ENCODE measurements around the gene EXOC6. TPM values are rescaled to one million over a fixed set of nuclear protein-coding genes. Genes with fewer than 3 reads are reported as not detected.

The EXOC6 gene
- total RNA-seq, 1 donor from 2014 or later = 19.6 TPM

DNA sequence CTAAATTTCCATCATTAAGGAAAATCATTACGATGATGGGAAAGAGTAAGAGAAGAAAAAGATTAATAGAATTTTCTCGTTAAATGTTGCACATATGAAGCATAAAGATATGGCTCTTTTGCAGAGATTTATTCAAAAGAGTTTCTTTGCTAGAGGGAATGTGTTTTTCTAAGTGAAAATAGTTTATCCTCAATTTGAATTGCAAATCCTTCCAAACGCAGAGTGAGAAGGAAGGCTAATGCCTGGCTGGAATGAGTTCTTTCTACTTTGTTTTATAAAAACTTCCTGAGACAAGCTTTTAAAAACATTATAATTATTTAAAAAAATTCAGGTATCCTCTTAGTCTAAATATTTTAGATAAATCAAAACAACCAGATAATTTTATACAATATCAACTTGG, 239.5 kb downstream of the EXOC6 start:
- no peak overlapping the region for H3K4me3 ChIP-seq
- H3K4me1 ChIP-seq = no peaks in the 10 kb centered on the region
- no peaks in the 10 kb centered on the region for H3K27me3 ChIP-seq (ENCODE audit: low read depth)
- H3K27ac ChIP-seq = no peak overlapping the region
- H3K9me3 ChIP-seq = no peaks in the 10 kb centered on the region
- no peak for DNase-seq
- ATAC-seq = no peak
- intact Hi-C loops (cut with DNase I) = no loop called here
- TF ChIP-seq, protein P1, sequence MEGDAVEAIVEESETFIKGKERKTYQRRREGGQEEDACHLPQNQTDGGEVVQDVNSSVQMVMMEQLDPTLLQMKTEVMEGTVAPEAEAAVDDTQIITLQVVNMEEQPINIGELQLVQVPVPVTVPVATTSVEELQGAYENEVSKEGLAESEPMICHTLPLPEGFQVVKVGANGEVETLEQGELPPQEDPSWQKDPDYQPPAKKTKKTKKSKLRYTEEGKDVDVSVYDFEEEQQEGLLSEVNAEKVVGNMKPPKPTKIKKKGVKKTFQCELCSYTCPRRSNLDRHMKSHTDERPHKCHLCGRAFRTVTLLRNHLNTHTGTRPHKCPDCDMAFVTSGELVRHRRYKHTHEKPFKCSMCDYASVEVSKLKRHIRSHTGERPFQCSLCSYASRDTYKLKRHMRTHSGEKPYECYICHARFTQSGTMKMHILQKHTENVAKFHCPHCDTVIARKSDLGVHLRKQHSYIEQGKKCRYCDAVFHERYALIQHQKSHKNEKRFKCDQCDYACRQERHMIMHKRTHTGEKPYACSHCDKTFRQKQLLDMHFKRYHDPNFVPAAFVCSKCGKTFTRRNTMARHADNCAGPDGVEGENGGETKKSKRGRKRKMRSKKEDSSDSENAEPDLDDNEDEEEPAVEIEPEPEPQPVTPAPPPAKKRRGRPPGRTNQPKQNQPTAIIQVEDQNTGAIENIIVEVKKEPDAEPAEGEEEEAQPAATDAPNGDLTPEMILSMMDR (IDR thresholded peaks at IDR 0.05) = no peak
- H3K36me3 ChIP-seq = no peaks in the 10 kb centered on the region

DNA sequence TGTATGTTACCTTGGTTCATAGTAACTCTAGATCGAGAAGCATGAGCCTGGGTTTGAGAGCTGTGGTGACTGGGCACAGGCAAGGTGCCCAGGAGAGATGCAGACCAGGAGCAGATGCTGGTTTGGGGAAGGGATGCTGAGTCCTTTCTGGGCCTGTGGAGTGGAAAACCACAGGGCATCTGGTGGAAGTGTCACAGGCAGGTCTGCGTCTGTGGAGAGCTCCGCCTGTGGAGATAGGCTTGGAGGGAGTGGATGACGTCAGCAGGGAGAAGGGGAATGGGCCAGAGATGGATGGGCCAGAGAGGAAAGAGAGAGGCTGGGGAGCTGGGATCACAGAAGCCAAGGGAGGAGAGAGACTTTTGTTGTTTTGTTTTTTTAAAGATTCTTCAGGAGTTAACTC, 240.1 kb downstream of the EXOC6 start:
- no peak overlapping the region for H3K4me3 ChIP-seq
- TF ChIP-seq, protein P1 (IDR thresholded peaks at IDR 0.05) = no peak
- intact Hi-C loops (cut with DNase I) = no loop called here
- no peaks in the 10 kb centered on the region for H3K4me1 ChIP-seq
- no peak overlapping the region for H3K27ac ChIP-seq
- no peaks in the 10 kb centered on the region for H3K36me3 ChIP-seq
- ATAC-seq = no peak
- no peaks in the 10 kb centered on the region for H3K9me3 ChIP-seq
- no peak for DNase-seq
- no peaks in the 10 kb centered on the region for H3K27me3 ChIP-seq (ENCODE audit: low read depth)

DNA sequence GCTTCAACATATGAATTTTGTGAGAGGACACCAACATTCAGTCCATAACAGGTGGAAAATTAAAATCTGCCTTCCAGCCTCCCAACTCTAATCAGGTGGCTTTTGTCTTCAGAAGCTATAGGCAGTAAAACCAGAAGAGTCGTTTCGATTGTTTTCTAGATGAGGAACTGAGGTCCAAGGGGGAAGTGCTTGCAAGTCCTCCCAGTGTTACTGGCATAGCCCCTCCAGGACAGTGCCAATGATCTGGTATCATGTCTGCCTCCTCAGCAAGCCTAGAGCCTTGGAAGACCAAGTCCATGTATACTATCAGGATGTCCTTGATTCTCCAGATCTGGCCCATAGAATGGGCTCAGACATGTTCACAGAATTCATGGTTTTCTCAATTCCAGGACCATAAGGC, 242.3 kb downstream of the EXOC6 start:
- intact Hi-C loops (cut with DNase I) = no loop called here
- TF ChIP-seq, protein P1 (IDR thresholded peaks at IDR 0.05) = no peak
- no peak for ATAC-seq
- H3K36me3 ChIP-seq = no peaks in the 10 kb centered on the region
- H3K27ac ChIP-seq = no peak overlapping the region
- no peaks in the 10 kb centered on the region for H3K4me1 ChIP-seq
- H3K9me3 ChIP-seq = no peaks in the 10 kb centered on the region
- H3K27me3 ChIP-seq (ENCODE audit: low read depth) = no peaks in the 10 kb centered on the region
- no peak for DNase-seq
- H3K4me3 ChIP-seq = no peak overlapping the region

DNA sequence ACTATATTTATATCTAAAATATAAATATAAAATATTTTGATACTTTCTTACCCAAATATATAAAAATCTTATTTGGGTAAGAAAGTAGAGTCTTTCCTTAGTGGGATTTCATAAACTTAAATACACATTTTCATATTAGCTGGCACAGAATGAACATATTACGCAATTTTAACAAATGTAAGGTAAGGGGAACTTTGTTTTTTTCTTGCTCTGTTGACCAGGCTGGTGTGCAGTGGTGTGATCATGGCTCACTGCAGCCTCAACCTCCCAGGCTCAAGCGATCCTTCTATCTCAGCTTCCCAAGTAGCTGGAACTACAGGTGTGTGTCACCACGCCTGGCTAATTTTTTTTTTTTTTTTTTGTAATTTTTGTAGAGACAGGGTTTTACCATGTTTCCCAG, 243.6 kb downstream of the EXOC6 start:
- H3K4me3 ChIP-seq = no peak overlapping the region
- no peaks in the 10 kb centered on the region for H3K36me3 ChIP-seq
- TF ChIP-seq, protein P1 (IDR thresholded peaks at IDR 0.05) = no peak
- H3K9me3 ChIP-seq = no peaks in the 10 kb centered on the region
- no peaks in the 10 kb centered on the region for H3K27me3 ChIP-seq (ENCODE audit: low read depth)
- no peak for DNase-seq
- H3K4me1 ChIP-seq = no peaks in the 10 kb centered on the region
- intact Hi-C loops (cut with DNase I) = no loop called here
- ATAC-seq = no peak
- no peak overlapping the region for H3K27ac ChIP-seq

DNA sequence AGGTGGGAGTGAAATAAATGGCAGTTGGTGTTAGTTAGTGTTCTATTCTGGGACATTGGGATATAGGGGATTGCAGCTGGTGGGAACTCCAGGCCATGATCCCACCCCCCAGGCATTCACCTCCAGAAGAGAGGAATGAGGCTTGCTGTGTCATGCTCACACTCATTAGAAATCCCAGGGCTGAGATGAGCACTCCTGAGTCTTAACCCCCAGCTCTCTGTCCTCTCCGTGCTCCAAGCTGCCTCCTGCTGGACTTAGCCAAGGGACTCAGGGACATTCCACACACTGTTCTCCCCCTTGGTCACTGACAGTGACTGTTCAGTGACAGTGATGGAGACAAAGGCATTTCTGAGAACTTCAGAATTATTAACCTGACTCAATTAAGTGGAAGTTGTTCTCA, 246.9 kb downstream of the EXOC6 start:
- Histone ChIP-seq H3K4me1 (no peaks in the 10 kb centered on the region), H3K27me3 (ENCODE audit: low read depth) (no peaks in the 10 kb centered on the region), H3K9me3 (no peaks in the 10 kb centered on the region), H3K4me3 (no peak overlapping the region), H3K27ac (no peak overlapping the region), H3K36me3 (no peaks in the 10 kb centered on the region)
- no peak for ATAC-seq
- TF ChIP-seq, protein P1 (IDR thresholded peaks at IDR 0.05) = no peak
- intact Hi-C loops (cut with DNase I) = no loop called here
- DNase-seq = no peak

DNA sequence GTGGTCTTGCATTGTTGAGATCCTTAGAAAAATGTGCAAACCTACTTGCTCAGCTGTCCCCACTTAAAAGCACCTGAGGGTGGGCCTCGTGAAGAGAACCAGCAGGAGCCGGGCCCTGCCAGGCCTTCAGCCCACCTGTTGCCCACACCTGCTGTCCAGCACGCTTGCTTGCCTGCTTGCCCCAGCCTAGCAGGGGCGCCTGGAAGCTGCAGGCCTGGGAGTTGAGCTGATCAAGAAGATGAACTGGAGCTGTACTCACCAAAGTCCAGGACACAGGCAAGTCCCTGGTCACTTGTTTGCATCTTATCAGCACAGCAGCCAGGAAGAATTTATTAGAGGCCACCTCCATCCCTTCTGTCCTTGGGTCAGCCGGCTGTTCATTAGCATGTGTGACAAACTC, 248.6 kb downstream of the EXOC6 start:
- no peaks in the 10 kb centered on the region for H3K27me3 ChIP-seq (ENCODE audit: low read depth)
- DNase-seq = no peak
- H3K9me3 ChIP-seq = no peaks in the 10 kb centered on the region
- H3K4me1 ChIP-seq = no peaks in the 10 kb centered on the region
- intact Hi-C loops (cut with DNase I) = no loop called here
- no peaks in the 10 kb centered on the region for H3K36me3 ChIP-seq
- H3K27ac ChIP-seq = no peak overlapping the region
- TF ChIP-seq, protein P1 (IDR thresholded peaks at IDR 0.05) = no peak
- H3K4me3 ChIP-seq = no peak overlapping the region
- ATAC-seq = no peak

Data from lower lobe of right lung (tissue), 2 donors.